A673 (cell line): ENCODE data around the gene CARD19. TPM values are rescaled to one million over a fixed set of nuclear protein-coding genes. Genes with fewer than 3 reads are reported as not detected.
A peak's percentile ranks its signal among the peaks of the same experiment; 100 is the strongest.

Experiments used
- BruUV-seq: library from RNA; stranded (reverse); fragments of 400-500 nt; replicated peaks from 2 replicates; lab custom pipeline; 2021; lab: Mats Ljungman, UMichigan
- CTCF ChIA-PET: fragments of 300-600 bp; sonication (Branson Sonifier 250); formaldehyde crosslinking; loops from one replicate; lab custom pipeline; 2022; ENCODE audit warnings: antibody characterized with exemption; lab: Charles Lee
- POLR2A ChIA-PET: fragments of 300-600 bp; sonication (Branson Sonifier 250); formaldehyde crosslinking; loops from one replicate; lab custom pipeline; 2022; ENCODE audit warnings: antibody characterized with exemption; ENCODE audit not compliant: low non-redundant PET; lab: Charles Lee
- DNase-seq: peaks from one replicate; pipeline ENCODE4 v3.0.0-alpha.2; 2015; ENCODE audit warnings: low spot score
- H3K27ac ChIP-seq: fragments of 200-600 bp; sonication (generic); 2 replicates; pipeline ENCODE4 v1.5.1; 2016; ENCODE audit warnings: mixed run types, low read depth, mild to moderate bottlenecking, mixed read lengths, antibody characterized with exemption, low read length; ENCODE audit not compliant: poor library complexity, severe bottlenecking
- H3K27me3 ChIP-seq: fragments of 200-600 bp; sonication (generic); replicated peaks from 2 replicates; pipeline ENCODE4 v1.6.1; 2017; ENCODE audit warnings: mixed run types, low read depth, mild to moderate bottlenecking, mixed read lengths, antibody characterized with exemption, low read length; ENCODE audit not compliant: insufficient read depth, poor library complexity
- H3K36me3 ChIP-seq: fragments of 200-600 bp; sonication (generic); 2 replicates; pipeline ENCODE4 v1.6.1; 2016; ENCODE audit warnings: mixed run types, mild to moderate bottlenecking, mixed read lengths, antibody characterized with exemption, low read length; ENCODE audit not compliant: insufficient read depth, poor library complexity, severe bottlenecking
- H3K4me1 ChIP-seq: fragments of 200-600 bp; sonication (generic); 2 replicates; pipeline ENCODE4 v1.6.1; 2017; ENCODE audit warnings: mixed run types, mild to moderate bottlenecking, mixed read lengths, antibody characterized with exemption, low read length; ENCODE audit not compliant: insufficient read depth, poor library complexity, severe bottlenecking
- H3K4me3 ChIP-seq: fragments of 200-600 bp; sonication (generic); 2 replicates; pipeline ENCODE4 v1.5.1; 2016; ENCODE audit warnings: low read depth, mixed run types, mild to moderate bottlenecking, mixed read lengths, low read length; ENCODE audit not compliant: poor library complexity, severe bottlenecking
- H3K9me3 ChIP-seq: fragments of 200-600 bp; sonication (generic); 2 replicates; pipeline ENCODE4 v1.6.1; 2016; ENCODE audit warnings: mixed run types, low read depth, mild to moderate bottlenecking, mixed read lengths, antibody characterized with exemption, low read length; ENCODE audit not compliant: poor library complexity, severe bottlenecking
- EZH2 ChIP-seq: fragments of 200-600 bp; sonication (generic); IDR thresholded peaks from 2 replicates; pipeline ENCODE4 v1.6.1; 2017; ENCODE audit warnings: borderline replicate concordance, low read depth, mild to moderate bottlenecking, mixed read lengths, antibody characterized with exemption, low read length; ENCODE audit not compliant: poor library complexity, severe bottlenecking
- intact Hi-C: fragments of 100-400 bp; cut with micrococcal nuclease; formaldehyde crosslinking; loops from one replicate; pipeline ENCODE4 v1.10.0; 2022; ENCODE audit not compliant: unreplicated experiment
- total RNA-seq: library from RNA; stranded (reverse); gene quantifications from 2 replicates; pipeline ENCODE4 v1.2.3, GENCODE V29; 2021
- TF ChIP-seq, protein P1 (sequence below): fragments of 300-800, 200-600 bp; sonication (generic); conservative IDR thresholded peaks from 2 replicates; pipeline ENCODE4 v1.5.1; 2017; ENCODE audit warnings: low read depth, mild to moderate bottlenecking, antibody characterized with exemption, low read length, moderate library complexity, mixed read lengths

The CARD19 gene
- total RNA-seq, 1 experiment from 2014 or later = 12.2 TPM

DNA sequence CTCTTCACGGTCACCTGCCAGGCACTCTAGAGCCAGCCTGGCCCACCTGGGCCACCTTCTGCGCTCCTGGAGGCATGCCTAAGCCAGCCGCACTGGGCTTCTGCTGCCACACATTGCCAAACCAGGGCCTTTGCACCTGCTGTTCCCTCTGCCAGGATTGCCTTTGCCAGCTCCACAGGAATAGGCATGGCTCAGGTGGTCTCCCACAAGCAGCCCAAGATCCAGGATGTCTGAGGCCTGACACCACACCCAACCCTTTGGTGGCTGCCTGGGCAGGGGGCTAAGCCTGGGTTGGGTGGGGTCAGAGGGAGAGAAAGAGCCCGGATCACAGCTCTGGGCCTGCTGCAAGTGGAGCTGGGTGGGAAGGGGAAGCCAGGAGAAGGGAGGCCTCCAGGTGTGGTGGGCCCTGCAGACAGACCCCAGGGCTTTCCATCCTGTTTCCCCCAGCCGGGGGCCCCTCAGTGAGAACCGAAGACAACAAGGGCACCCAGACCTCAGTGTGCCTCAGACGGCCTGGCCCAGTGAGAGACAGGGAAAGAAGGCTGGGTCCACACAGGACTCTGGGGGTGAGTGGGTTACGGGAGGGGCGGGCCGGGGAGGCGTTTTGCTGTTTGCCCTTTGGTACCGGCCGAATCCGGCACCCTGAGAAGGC is 38.2 kb upstream of the CARD19 start:
- CTCF ChIA-PET = no interaction called here
- H3K4me3 ChIP-seq = no peak overlapping the region

DNA sequence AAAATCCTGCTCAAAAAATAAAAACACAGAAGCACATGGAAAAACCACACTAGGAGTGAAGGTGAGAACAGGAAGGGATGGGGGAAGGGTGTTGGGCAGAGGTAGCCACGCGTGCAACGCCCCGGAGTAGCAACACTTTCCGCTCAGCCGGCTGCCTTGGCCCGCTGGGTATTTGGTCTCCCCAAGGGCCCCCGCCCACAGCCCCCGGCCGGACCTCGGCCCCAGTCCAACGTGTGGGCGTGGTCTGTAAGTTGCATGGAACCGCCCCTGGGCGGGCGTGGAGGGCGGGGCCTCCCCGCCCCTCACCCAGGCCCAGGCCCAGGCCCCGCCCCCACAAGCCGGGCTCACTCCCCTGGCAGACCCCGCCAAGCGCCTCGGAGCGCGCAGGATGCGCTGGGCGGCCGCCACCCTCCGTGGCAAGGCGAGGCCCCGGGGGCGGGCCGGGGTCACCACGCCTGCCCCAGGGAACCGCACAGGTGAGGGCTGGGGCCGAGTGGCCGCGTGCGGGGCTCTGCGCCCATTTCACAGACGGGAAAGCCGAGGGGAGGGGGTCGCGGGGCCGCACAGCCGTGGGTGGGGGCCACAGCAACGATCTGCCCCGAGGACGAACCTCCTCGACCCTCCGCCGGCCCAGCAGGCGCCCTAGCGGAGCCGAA is 37.5 kb upstream of the CARD19 start, which contains the start of gene SUSD3:
TSS of gene SUSD3 (plus strand) at position 347 of the 656 bp plus-strand sequence. CDS start at position 389, 42 bp downstream.
- Histone ChIP-seq H3K9me3 (no peaks in the 10 kb centered on the region), H3K4me1 (no peaks in the 10 kb centered on the region), H3K27me3 (no peaks in the 10 kb centered on the region), H3K27ac (no peak within 1 kb of the TSS), H3K36me3 (no peaks in the 10 kb centered on the region), H3K4me3 (peak within 1 kb of the TSS; percentile 5)
- ChIA-PET CTCF (no interaction called here), POLR2A (no interaction called here)
- intact Hi-C loops = no loop called here
- peak; percentile 37 for DNase-seq
- no TSS peak for BruUV-seq
- no peak for TF ChIP-seq EZH2

More for the DNA sequence above, 38.2 kb upstream of the CARD19 start:
- POLR2A ChIA-PET = no interaction called here
- H3K27me3 ChIP-seq = no peaks in the 10 kb centered on the region
- intact Hi-C loops = no loop called here
- H3K4me1 ChIP-seq = no peaks in the 10 kb centered on the region
- no peak for DNase-seq
- H3K36me3 ChIP-seq = no peaks in the 10 kb centered on the region
- no TSS peak for BruUV-seq
- TF ChIP-seq, protein P1, sequence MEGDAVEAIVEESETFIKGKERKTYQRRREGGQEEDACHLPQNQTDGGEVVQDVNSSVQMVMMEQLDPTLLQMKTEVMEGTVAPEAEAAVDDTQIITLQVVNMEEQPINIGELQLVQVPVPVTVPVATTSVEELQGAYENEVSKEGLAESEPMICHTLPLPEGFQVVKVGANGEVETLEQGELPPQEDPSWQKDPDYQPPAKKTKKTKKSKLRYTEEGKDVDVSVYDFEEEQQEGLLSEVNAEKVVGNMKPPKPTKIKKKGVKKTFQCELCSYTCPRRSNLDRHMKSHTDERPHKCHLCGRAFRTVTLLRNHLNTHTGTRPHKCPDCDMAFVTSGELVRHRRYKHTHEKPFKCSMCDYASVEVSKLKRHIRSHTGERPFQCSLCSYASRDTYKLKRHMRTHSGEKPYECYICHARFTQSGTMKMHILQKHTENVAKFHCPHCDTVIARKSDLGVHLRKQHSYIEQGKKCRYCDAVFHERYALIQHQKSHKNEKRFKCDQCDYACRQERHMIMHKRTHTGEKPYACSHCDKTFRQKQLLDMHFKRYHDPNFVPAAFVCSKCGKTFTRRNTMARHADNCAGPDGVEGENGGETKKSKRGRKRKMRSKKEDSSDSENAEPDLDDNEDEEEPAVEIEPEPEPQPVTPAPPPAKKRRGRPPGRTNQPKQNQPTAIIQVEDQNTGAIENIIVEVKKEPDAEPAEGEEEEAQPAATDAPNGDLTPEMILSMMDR = no peak
- TF ChIP-seq EZH2 = no peak
- H3K9me3 ChIP-seq = no peaks in the 10 kb centered on the region
- H3K27ac ChIP-seq = no peak overlapping the region

DNA sequence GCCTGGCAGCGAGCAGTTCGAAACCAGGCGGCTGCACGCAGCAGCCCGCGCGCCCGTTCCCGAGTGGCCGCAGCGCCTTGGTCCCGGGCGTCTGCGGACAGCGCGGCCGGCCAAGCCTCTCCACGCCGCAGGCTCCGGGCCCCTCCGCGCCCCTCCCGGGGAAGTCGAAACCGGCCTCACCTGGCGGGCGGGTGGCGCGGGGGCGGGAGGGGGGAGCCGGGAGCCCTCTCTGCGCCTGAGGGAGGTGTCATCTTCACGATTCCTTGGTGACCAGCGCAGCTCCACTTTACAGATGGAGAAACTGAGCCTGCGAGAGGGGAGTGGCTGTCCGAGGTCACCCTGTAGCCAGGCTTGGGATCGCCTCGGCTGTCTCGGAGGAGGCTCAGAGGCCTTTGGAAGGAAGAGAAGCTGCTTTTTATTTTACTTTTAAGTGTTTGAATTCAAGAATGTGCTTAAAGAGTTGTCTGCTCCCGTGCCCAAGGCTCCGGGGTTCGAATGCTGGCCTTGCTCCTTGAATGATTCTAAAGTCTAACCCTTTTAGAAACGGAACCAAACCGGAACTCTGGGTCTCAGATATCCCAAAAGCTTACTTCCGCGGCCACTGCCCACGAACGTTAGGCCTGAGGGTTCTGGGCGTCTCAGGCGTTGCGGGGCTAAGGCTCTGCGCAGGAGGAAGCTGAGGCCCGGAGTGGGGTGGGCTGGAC is 36.9 kb upstream of the CARD19 start:
- Histone ChIP-seq H3K36me3 (no peaks in the 10 kb centered on the region), H3K9me3 (no peaks in the 10 kb centered on the region), H3K27me3 (no peaks in the 10 kb centered on the region), H3K4me3 (peak overlapping the region; percentile 5), H3K4me1 (no peaks in the 10 kb centered on the region), H3K27ac (no peak overlapping the region)
- DNase-seq = no peak
- CTCF ChIA-PET = no interaction called here
- TF ChIP-seq EZH2 = no peak
- TF ChIP-seq, protein P1 = no peak
- no TSS peak for BruUV-seq
- intact Hi-C loops = no loop called here
- POLR2A ChIA-PET = no interaction called here
